ENCODE measurements around the gene WASF2. TPM values are rescaled to one million over a fixed set of nuclear protein-coding genes. Genes with fewer than 3 reads are reported as not detected.

The WASF2 gene
- total and polyA plus RNA-seq, 2 of the 13 experiments (the other 11 are each of a cell fraction or from before 2014, with no cell fraction given), result 10.4 to 27.7 TPM

DNA sequence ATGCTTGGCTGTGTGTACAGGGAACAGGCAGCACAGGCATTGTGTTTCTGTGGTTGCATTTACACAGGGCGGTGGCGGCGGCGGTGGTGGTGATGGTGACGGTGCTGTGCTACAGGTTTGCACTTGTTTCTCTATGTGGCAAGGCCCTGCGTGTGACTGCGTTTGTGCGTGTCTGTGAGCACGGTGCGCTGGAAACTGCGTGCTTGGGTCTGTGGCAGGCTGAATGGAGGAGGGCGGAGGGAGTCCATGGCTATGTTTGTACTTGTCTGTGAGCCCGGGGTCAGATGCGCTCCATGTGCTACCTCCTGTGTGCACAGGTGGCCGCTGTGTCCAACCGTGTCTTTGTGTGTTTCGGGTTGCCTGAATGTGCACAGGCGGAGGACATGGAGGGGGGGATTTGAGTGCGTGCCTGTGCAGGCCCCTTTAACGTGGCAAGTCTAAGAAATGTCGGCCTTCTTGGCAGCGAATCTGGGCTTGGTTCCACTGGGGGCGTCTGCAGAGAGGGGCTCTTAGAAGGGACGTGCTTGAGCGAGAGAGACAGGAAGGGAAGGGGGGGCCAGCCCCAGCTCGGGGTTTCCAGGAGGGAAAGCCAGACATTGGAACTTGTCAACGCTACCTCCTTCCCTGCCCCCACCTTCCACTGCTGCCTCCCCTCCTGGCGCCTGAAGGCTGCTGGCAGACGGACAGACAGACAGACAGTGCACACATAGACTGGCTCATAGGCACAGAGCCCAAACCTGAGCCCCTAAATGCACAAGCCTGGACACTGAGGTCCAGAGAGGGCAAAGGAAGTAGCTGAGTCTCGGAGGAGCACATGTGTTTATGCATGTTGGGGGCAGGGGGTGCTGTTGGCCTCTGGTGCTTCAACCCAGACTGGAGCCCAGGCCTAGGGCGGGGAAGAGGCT, 32.7 kb upstream of the WASF2 start (continued):
- TF ChIP-seq ZFP36L1 (CRISPR knock-in tag; IDR thresholded peaks at IDR 0.05), result no peak
- peak; percentile 47 for TF ChIP-seq ZNF292 (CRISPR knock-in tag; IDR thresholded peaks at IDR 0.05; ENCODE audit: borderline replicate concordance, low read depth)
- no peak for TF ChIP-seq FOSL2 (CRISPR knock-in tag; IDR thresholded peaks at IDR 0.05)
- TF ChIP-seq, protein P1, sequence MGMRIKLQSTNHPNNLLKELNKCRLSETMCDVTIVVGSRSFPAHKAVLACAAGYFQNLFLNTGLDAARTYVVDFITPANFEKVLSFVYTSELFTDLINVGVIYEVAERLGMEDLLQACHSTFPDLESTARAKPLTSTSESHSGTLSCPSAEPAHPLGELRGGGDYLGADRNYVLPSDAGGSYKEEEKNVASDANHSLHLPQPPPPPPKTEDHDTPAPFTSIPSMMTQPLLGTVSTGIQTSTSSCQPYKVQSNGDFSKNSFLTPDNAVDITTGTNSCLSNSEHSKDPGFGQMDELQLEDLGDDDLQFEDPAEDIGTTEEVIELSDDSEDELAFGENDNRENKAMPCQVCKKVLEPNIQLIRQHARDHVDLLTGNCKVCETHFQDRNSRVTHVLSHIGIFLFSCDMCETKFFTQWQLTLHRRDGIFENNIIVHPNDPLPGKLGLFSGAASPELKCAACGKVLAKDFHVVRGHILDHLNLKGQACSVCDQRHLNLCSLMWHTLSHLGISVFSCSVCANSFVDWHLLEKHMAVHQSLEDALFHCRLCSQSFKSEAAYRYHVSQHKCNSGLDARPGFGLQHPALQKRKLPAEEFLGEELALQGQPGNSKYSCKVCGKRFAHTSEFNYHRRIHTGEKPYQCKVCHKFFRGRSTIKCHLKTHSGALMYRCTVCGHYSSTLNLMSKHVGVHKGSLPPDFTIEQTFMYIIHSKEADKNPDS (CRISPR knock-in tag; IDR thresholded peaks at IDR 0.05), result peak; percentile 55; the same call in 1 of the 2 replicates
- TF ChIP-seq, protein P2, sequence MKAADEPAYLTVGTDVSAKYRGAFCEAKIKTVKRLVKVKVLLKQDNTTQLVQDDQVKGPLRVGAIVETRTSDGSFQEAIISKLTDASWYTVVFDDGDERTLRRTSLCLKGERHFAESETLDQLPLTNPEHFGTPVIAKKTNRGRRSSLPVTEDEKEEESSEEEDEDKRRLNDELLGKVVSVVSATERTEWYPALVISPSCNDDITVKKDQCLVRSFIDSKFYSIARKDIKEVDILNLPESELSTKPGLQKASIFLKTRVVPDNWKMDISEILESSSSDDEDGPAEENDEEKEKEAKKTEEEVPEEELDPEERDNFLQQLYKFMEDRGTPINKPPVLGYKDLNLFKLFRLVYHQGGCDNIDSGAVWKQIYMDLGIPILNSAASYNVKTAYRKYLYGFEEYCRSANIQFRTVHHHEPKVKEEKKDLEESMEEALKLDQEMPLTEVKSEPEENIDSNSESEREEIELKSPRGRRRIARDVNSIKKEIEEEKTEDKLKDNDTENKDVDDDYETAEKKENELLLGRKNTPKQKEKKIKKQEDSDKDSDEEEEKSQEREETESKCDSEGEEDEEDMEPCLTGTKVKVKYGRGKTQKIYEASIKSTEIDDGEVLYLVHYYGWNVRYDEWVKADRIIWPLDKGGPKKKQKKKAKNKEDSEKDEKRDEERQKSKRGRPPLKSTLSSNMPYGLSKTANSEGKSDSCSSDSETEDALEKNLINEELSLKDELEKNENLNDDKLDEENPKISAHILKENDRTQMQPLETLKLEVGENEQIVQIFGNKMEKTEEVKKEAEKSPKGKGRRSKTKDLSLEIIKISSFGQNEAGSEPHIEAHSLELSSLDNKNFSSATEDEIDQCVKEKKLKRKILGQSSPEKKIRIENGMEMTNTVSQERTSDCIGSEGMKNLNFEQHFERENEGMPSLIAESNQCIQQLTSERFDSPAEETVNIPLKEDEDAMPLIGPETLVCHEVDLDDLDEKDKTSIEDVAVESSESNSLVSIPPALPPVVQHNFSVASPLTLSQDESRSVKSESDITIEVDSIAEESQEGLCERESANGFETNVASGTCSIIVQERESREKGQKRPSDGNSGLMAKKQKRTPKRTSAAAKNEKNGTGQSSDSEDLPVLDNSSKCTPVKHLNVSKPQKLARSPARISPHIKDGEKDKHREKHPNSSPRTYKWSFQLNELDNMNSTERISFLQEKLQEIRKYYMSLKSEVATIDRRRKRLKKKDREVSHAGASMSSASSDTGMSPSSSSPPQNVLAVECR (CRISPR knock-in tag; IDR thresholded peaks at IDR 0.05; ENCODE audit: borderline replicate concordance), result peak; percentile 39; the same call in 1 of the 2 replicates
- TF ChIP-seq ZNF253 (CRISPR knock-in tag; IDR thresholded peaks at IDR 0.05; ENCODE audit: borderline replicate concordance), result no peak
- no peak for TF ChIP-seq IRF2 (CRISPR knock-in tag; IDR thresholded peaks at IDR 0.05)
- no peak for TF ChIP-seq ZNF878 (CRISPR knock-in tag; IDR thresholded peaks at IDR 0.05)
- TF ChIP-seq, protein P3, sequence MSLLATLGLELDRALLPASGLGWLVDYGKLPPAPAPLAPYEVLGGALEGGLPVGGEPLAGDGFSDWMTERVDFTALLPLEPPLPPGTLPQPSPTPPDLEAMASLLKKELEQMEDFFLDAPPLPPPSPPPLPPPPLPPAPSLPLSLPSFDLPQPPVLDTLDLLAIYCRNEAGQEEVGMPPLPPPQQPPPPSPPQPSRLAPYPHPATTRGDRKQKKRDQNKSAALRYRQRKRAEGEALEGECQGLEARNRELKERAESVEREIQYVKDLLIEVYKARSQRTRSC (CRISPR knock-in tag; IDR thresholded peaks at IDR 0.05; ENCODE audit: low read depth), result 0 out of 2 replicates have a peak, but pooled peaks have one; percentile 75
- TF ChIP-seq, protein P4, sequence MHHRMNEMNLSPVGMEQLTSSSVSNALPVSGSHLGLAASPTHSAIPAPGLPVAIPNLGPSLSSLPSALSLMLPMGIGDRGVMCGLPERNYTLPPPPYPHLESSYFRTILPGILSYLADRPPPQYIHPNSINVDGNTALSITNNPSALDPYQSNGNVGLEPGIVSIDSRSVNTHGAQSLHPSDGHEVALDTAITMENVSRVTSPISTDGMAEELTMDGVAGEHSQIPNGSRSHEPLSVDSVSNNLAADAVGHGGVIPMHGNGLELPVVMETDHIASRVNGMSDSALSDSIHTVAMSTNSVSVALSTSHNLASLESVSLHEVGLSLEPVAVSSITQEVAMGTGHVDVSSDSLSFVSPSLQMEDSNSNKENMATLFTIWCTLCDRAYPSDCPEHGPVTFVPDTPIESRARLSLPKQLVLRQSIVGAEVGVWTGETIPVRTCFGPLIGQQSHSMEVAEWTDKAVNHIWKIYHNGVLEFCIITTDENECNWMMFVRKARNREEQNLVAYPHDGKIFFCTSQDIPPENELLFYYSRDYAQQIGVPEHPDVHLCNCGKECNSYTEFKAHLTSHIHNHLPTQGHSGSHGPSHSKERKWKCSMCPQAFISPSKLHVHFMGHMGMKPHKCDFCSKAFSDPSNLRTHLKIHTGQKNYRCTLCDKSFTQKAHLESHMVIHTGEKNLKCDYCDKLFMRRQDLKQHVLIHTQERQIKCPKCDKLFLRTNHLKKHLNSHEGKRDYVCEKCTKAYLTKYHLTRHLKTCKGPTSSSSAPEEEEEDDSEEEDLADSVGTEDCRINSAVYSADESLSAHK (CRISPR knock-in tag; IDR thresholded peaks at IDR 0.05; ENCODE audit: borderline replicate concordance), result no peak
- TF ChIP-seq, protein P5, sequence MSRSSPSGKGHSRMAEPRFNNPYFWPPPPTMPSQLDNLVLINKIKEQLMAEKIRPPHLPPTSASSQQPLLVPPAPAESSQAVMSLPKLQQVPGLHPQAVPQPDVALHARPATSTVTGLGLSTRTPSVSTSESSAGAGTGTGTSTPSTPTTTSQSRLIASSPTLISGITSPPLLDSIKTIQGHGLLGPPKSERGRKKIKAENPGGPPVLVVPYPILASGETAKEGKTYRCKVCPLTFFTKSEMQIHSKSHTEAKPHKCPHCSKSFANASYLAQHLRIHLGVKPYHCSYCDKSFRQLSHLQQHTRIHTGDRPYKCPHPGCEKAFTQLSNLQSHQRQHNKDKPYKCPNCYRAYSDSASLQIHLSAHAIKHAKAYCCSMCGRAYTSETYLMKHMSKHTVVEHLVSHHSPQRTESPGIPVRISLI (CRISPR knock-in tag; IDR thresholded peaks at IDR 0.05; ENCODE audit: borderline replicate concordance), result no peak
- TF ChIP-seq ZNF776 (CRISPR knock-in tag; IDR thresholded peaks at IDR 0.05), result no peak
- no peak for TF ChIP-seq PTBP1 (IDR thresholded peaks at IDR 0.05; ENCODE audit: low read depth, low read length, poor library complexity, severe bottlenecking)
- TF ChIP-seq ZNF598 (CRISPR knock-in tag; IDR thresholded peaks at IDR 0.05; ENCODE audit: borderline replicate concordance), result peak; percentile 67; the same call in 1 of the 2 replicates
- no peak; the same call in 1 of the 2 replicates for TF ChIP-seq GABPB1 (CRISPR knock-in tag; IDR thresholded peaks at IDR 0.05)
